Measurements from ENCODE around the gene PPP2R2C. TPM values are rescaled to one million over a fixed set of nuclear protein-coding genes. Genes with fewer than 3 reads are reported as not detected.

The PPP2R2C gene
- total RNA-seq, 2 donors from 2014 or later, result 8.0 to 10.4 TPM

- H3K9me3 ChIP-seq, result no peaks in the 10 kb centered on the region
- no peak for DNase-seq (ENCODE audit: low spot score)
- intact Hi-C loops (cut with DNase I), result no loop called here
- peak overlapping the region; percentile 10 to 43 for H3K27ac ChIP-seq
- H3K27me3 ChIP-seq (replicated peaks; ENCODE audit: insufficient read depth), result no peaks in the 10 kb centered on the region
- H3K4me1 ChIP-seq (replicated peaks), result no peaks in the 10 kb centered on the region
- H3K4me3 ChIP-seq, result no peak overlapping the region
- H3K36me3 ChIP-seq, result no peaks in the 10 kb centered on the region
- 74% methylated on average over 21 of the region's 21 CpGs for WGBS
- TF ChIP-seq POLR2AphosphoS5 (IDR thresholded peaks at IDR 0.05) (no peak), POLR2A (IDR thresholded peaks at IDR 0.05) (no peak), CTCF (IDR thresholded peaks at IDR 0.05) (no peak)
Observed at GRCh38 chr4:6277935-6278800, 194.2 kb downstream of the PPP2R2C start.

- no peaks in the 10 kb centered on the region for H3K36me3 ChIP-seq
- DNase-seq (ENCODE audit: low spot score), result no peak
- H3K4me1 ChIP-seq (replicated peaks), result no peaks in the 10 kb centered on the region
- H3K9me3 ChIP-seq, result no peaks in the 10 kb centered on the region
- TF ChIP-seq POLR2A (IDR thresholded peaks at IDR 0.05) (no peak), CTCF (IDR thresholded peaks at IDR 0.05) (no peak), POLR2AphosphoS5 (IDR thresholded peaks at IDR 0.05) (no peak)
- intact Hi-C loops (cut with DNase I), result no loop called here
- no peaks in the 10 kb centered on the region for H3K27me3 ChIP-seq (replicated peaks; ENCODE audit: insufficient read depth)
- H3K4me3 ChIP-seq, result no peak overlapping the region
- H3K27ac ChIP-seq, result peak overlapping the region; percentile 43 to 50
- WGBS, result 80% methylated on average over 23 of the region's 24 CpGs
Observed at GRCh38 chr4:6277139-6277802, 195.1 kb downstream of the PPP2R2C start.

- Histone ChIP-seq H3K27me3 (replicated peaks; ENCODE audit: insufficient read depth) (no peaks in the 10 kb centered on the region), H3K9me3 (no peaks in the 10 kb centered on the region), H3K4me3 (no peak overlapping the region), H3K4me1 (replicated peaks) (peaks cover 5% of the 10 kb centered on the region), H3K36me3 (no peaks in the 10 kb centered on the region), H3K27ac (peak overlapping the region; percentile 43 to 50)
- WGBS, result 68% methylated on average over 21 of the region's 22 CpGs
- DNase-seq (ENCODE audit: low spot score), result no peak
- intact Hi-C loops (cut with DNase I), result no loop called here
- TF ChIP-seq CTCF (IDR thresholded peaks at IDR 0.05), result no peak
- no peak for TF ChIP-seq POLR2A (IDR thresholded peaks at IDR 0.05)
Observed at GRCh38 chr4:6275898-6276806, 196.3 kb downstream of the PPP2R2C start.

- TF ChIP-seq POLR2AphosphoS5 (IDR thresholded peaks at IDR 0.05) (no peak), POLR2A (IDR thresholded peaks at IDR 0.05) (no peak), CTCF (IDR thresholded peaks at IDR 0.05) (no peak)
- no peak for DNase-seq (ENCODE audit: low spot score)
- Histone ChIP-seq H3K9me3 (no peaks in the 10 kb centered on the region), H3K4me1 (replicated peaks) (peaks cover 10% of the 10 kb centered on the region), H3K27me3 (replicated peaks; ENCODE audit: insufficient read depth) (no peaks in the 10 kb centered on the region), H3K4me3 (no peak overlapping the region), H3K27ac (peak overlapping the region in 1 of 2 donors; percentile 19), H3K36me3 (no peaks in the 10 kb centered on the region)
- intact Hi-C loops (cut with DNase I), result no loop called here
- 84% methylated on average over 10 of the region's 10 CpGs for WGBS
Observed at GRCh38 chr4:6275351-6275750, 197.1 kb downstream of the PPP2R2C start.

Measured in prostate gland (tissue), 2 donors.